Gastroesophageal sphincter (tissue), 2 donors: Measurements from ENCODE around the gene ODC1.
A peak's percentile ranks its signal among the peaks of the same experiment; 100 is the strongest.

Experiments
- EP300 ChIP-seq: sonication (generic); formaldehyde crosslinking; IDR thresholded peaks from one replicate; pipeline ENCODE4 v1.6.1; 2017; ENCODE audit warnings: antibody characterized with exemption, mild to moderate bottlenecking
- POLR2A ChIP-seq, 2 donors: fragments of 450-650 bp; IDR thresholded peaks; one replicate each; pipeline ENCODE4 v1.6.1; 2017; ENCODE audit warnings: antibody characterized with exemption in 2 of 2, mild to moderate bottlenecking in 2 of 2, moderate library complexity in 1 of 2
- POLR2AphosphoS5 ChIP-seq: sonication (generic); formaldehyde crosslinking; IDR thresholded peaks from one replicate; pipeline ENCODE4 v1.6.1; 2017; ENCODE audit warnings: antibody characterized with exemption

DNA sequence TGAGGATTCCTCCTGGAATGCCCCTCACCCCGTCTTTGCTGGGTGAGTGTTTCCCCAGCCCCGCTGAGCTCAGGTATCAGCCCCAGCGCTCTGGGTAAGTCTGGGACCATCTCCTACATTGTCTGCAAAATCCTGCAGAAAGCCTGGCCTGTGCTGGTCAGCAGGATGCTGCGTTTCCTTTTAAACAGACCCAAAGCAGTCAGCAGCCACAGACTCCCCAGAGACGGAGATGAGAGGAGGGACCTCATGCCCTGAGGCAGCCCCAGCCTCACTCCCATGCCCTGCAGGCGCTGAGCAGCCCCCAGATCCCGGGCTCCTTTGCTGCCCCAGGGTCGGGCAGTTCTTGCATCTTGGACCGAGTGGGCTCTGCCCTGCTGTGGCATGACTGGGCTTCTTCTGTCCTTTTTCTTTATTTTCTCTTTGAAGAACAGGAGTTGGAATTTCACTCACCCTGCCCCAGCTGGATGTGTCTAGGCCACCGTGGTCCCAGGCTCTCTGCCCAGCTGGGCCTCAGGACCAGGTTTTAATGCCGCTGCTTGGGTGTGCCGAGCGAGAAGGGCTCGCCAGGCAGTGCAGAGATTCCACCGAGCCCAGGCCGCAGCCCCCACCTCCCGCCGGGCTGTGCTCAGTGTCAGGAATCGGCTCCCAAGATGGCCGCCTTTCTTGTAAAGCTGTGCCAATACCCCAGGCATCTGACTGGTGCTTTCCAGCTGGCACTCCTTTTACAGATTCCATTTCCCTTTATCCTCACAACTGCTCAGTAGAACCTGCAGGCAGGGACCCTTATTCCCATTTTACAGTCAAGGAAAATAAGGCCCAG, 43.6 kb downstream of the ODC1 start:
- TF ChIP-seq EP300 (no peak), POLR2A (IDR thresholded peaks at IDR 0.05) (no peak), POLR2AphosphoS5 (peak; percentile 78)
